B cell (primary cell): ENCODE results near the gene FOXS1.

Source experiments
- EZH2 ChIP-seq: IDR thresholded peaks from 2 replicates; pipeline ENCODE4 v1.6.1; 2012; ENCODE audit warnings: borderline replicate concordance, low read depth, mild to moderate bottlenecking, moderate library complexity, low read length; ENCODE audit not compliant: insufficient read depth, poor library complexity, severe bottlenecking
- TF ChIP-seq, protein P1 (sequence below): fragments of 200-600 bp; IDR thresholded peaks from one replicate; pipeline ENCODE4 v1.8.0; 2022; ENCODE audit warnings: antibody characterized with exemption, mild to moderate bottlenecking

DNA sequence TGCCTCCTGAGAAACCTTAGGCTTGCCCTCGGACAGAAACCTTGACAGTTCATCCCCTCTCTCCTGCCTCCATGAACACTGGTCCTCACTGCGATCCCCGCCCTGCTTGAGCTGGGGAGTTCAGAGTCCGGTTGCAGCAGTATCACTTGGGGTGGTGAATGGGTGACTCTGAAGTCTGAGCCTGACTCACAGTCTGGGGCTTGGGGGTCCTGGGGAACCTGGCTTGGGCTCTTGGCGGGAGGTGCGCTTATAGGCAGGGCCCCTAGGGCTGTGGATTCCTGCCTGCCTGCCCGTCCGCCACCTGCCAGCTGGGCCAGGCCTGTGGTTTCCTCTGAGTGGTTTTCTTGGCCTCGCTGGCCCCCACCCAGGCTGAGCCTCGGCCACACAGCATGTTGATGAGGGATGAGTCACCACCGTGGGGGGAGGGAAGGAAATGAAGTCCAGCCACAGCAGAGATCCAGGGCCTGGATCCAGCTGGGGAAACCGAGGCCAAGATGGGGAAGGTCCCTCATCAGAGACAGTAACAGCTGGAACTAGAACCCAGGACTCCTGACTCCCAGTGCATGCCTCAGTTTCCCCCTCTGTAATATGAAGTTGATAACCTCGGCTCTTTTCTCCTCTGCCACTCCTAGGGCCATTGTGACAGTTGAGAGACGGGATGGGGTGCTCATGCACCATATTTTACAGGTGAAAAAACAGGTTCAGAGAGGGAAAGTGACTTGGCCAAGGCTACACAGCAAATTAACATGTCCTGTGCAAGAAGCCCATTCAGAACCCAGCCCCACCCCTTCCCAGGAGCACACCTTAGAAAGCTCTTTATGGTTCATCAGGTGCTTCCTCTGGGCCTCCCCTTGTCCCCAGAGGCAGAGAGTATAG, 9.2 kb downstream of the FOXS1 start:
- TF ChIP-seq, protein P1, sequence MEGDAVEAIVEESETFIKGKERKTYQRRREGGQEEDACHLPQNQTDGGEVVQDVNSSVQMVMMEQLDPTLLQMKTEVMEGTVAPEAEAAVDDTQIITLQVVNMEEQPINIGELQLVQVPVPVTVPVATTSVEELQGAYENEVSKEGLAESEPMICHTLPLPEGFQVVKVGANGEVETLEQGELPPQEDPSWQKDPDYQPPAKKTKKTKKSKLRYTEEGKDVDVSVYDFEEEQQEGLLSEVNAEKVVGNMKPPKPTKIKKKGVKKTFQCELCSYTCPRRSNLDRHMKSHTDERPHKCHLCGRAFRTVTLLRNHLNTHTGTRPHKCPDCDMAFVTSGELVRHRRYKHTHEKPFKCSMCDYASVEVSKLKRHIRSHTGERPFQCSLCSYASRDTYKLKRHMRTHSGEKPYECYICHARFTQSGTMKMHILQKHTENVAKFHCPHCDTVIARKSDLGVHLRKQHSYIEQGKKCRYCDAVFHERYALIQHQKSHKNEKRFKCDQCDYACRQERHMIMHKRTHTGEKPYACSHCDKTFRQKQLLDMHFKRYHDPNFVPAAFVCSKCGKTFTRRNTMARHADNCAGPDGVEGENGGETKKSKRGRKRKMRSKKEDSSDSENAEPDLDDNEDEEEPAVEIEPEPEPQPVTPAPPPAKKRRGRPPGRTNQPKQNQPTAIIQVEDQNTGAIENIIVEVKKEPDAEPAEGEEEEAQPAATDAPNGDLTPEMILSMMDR: no peak
- TF ChIP-seq EZH2: no peak
